Duodenal mucosa (tissue), 2 donors: Measurements from ENCODE around the gene AKAP6.

Experiments
- H3K27ac ChIP-seq: one replicate; pipeline ENCODE4 v1.7.0; 2013; ENCODE audit warnings: low read depth, low read length
- H3K27me3 ChIP-seq, 2 donors: one replicate each; pipeline ENCODE4 v1.7.0; 2013; ENCODE audit warnings: low read length in 2 of 2, control low read depth in 1 of 2; ENCODE audit not compliant: insufficient read depth in 2 of 2, control insufficient read depth in 1 of 2
- H3K36me3 ChIP-seq, 2 donors: one replicate each; pipeline ENCODE4 v1.7.0; 2013; ENCODE audit warnings: low read length in 2 of 2, control low read depth in 1 of 2; ENCODE audit not compliant: insufficient read depth in 2 of 2, control insufficient read depth in 1 of 2
- H3K4me1 ChIP-seq, 2 donors: one replicate each; pipeline ENCODE4 v1.7.0; 2013; ENCODE audit warnings: low read length in 2 of 2, control low read depth in 1 of 2; ENCODE audit not compliant: insufficient read depth in 2 of 2, control insufficient read depth in 1 of 2
- H3K4me3 ChIP-seq, 2 donors: one replicate each; pipeline ENCODE4 v1.7.0; 2013; ENCODE audit warnings: low read length in 2 of 2, low read depth in 1 of 2
- H3K9ac ChIP-seq, 2 donors: one replicate each; pipeline ENCODE4 v1.7.0; 2013; ENCODE audit warnings: low read length in 2 of 2, low read depth in 1 of 2
- H3K9me3 ChIP-seq, 2 donors: one replicate each; pipeline ENCODE4 v1.7.0; 2013; ENCODE audit warnings: low read length in 2 of 2, control low read depth in 1 of 2; ENCODE audit not compliant: control insufficient read depth in 1 of 2

AKAP6 gene

GRCh38 chr14:32350020-32350419 is 20.9 kb downstream of the AKAP6 start:
- Histone ChIP-seq H3K27ac (no peak overlapping the region), H3K36me3 (no peaks in the 10 kb centered on the region), H3K4me1 (no peaks in the 10 kb centered on the region), H3K27me3 (no peaks in the 10 kb centered on the region), H3K9ac (no peak overlapping the region), H3K4me3 (no peak overlapping the region), H3K9me3 (no peaks in the 10 kb centered on the region)

- Histone ChIP-seq H3K36me3 (no peaks in the 10 kb centered on the region), H3K27me3 (no peaks in the 10 kb centered on the region), H3K27ac (no peak overlapping the region), H3K9me3 (no peaks in the 10 kb centered on the region), H3K4me3 (no peak overlapping the region), H3K9ac (no peak overlapping the region), H3K4me1 (no peaks in the 10 kb centered on the region)
These were observed 23.5 kb downstream of the AKAP6 start for GRCh38 chr14:32352631-32353030.

GRCh38 chr14:32354716-32355115 is 25.6 kb downstream of the AKAP6 start:
- H3K9me3 ChIP-seq = no peaks in the 10 kb centered on the region
- no peak overlapping the region for H3K9ac ChIP-seq
- H3K27ac ChIP-seq = no peak overlapping the region
- H3K36me3 ChIP-seq = no peaks in the 10 kb centered on the region
- H3K4me1 ChIP-seq = no peaks in the 10 kb centered on the region
- no peak overlapping the region for H3K4me3 ChIP-seq
- no peaks in the 10 kb centered on the region for H3K27me3 ChIP-seq

- Histone ChIP-seq H3K9me3 (no peaks in the 10 kb centered on the region), H3K9ac (no peak overlapping the region), H3K4me1 (no peaks in the 10 kb centered on the region), H3K27ac (no peak overlapping the region), H3K36me3 (no peaks in the 10 kb centered on the region), H3K27me3 (no peaks in the 10 kb centered on the region), H3K4me3 (no peak overlapping the region)
These were observed 29.7 kb downstream of the AKAP6 start for GRCh38 chr14:32358781-32359180.

- H3K36me3 ChIP-seq = no peaks in the 10 kb centered on the region
- no peaks in the 10 kb centered on the region for H3K9me3 ChIP-seq
- H3K4me3 ChIP-seq = no peak overlapping the region
- no peak overlapping the region for H3K27ac ChIP-seq
- no peaks in the 10 kb centered on the region for H3K27me3 ChIP-seq
- no peaks in the 10 kb centered on the region for H3K4me1 ChIP-seq
- no peak overlapping the region for H3K9ac ChIP-seq
These were observed 32.6 kb downstream of the AKAP6 start for GRCh38 chr14:32361674-32362073.

- Histone ChIP-seq H3K9me3 (no peaks in the 10 kb centered on the region), H3K27me3 (no peaks in the 10 kb centered on the region), H3K4me1 (no peaks in the 10 kb centered on the region), H3K9ac (no peak overlapping the region), H3K27ac (no peak overlapping the region), H3K36me3 (no peaks in the 10 kb centered on the region), H3K4me3 (no peak overlapping the region)
These were observed 34.7 kb downstream of the AKAP6 start for GRCh38 chr14:32363761-32364160.

GRCh38 chr14:32364941-32365340 is 35.8 kb downstream of the AKAP6 start:
- no peaks in the 10 kb centered on the region for H3K9me3 ChIP-seq
- no peaks in the 10 kb centered on the region for H3K36me3 ChIP-seq
- H3K4me3 ChIP-seq = no peak overlapping the region
- H3K27me3 ChIP-seq = no peaks in the 10 kb centered on the region
- H3K27ac ChIP-seq = no peak overlapping the region
- H3K4me1 ChIP-seq = no peaks in the 10 kb centered on the region
- no peak overlapping the region for H3K9ac ChIP-seq

GRCh38 chr14:32366256-32366879 is 37.3 kb downstream of the AKAP6 start:
- Histone ChIP-seq H3K4me3 (no peak overlapping the region), H3K27ac (no peak overlapping the region)

GRCh38 chr14:32366986-32367385 is 37.9 kb downstream of the AKAP6 start:
- Histone ChIP-seq H3K4me1 (no peaks in the 10 kb centered on the region), H3K9ac (no peak overlapping the region), H3K27ac (no peak overlapping the region)

More at GRCh38 chr14:32366256-32366879, 37.3 kb downstream of the AKAP6 start:
- H3K9me3 ChIP-seq = no peaks in the 10 kb centered on the region
- H3K27me3 ChIP-seq = no peaks in the 10 kb centered on the region
- no peak overlapping the region for H3K9ac ChIP-seq
- no peaks in the 10 kb centered on the region for H3K4me1 ChIP-seq
- no peaks in the 10 kb centered on the region for H3K36me3 ChIP-seq

GRCh38 chr14:32367516-32367915 is 38.4 kb downstream of the AKAP6 start:
- no peak overlapping the region for H3K27ac ChIP-seq

More at GRCh38 chr14:32366986-32367385, 37.9 kb downstream of the AKAP6 start:
- no peaks in the 10 kb centered on the region for H3K27me3 ChIP-seq
- H3K36me3 ChIP-seq = no peaks in the 10 kb centered on the region
- no peak overlapping the region for H3K4me3 ChIP-seq
- no peaks in the 10 kb centered on the region for H3K9me3 ChIP-seq

GRCh38 chr14:32368107-32368506 is 39.0 kb downstream of the AKAP6 start:
- H3K36me3 ChIP-seq = no peaks in the 10 kb centered on the region
- H3K27me3 ChIP-seq = no peaks in the 10 kb centered on the region
- H3K4me1 ChIP-seq = no peaks in the 10 kb centered on the region
- H3K4me3 ChIP-seq = no peak overlapping the region
- H3K9me3 ChIP-seq = no peaks in the 10 kb centered on the region
- H3K27ac ChIP-seq = no peak overlapping the region
- H3K9ac ChIP-seq = no peak overlapping the region

More at GRCh38 chr14:32367516-32367915, 38.4 kb downstream of the AKAP6 start:
- Histone ChIP-seq H3K27me3 (no peaks in the 10 kb centered on the region), H3K4me3 (no peak overlapping the region), H3K9ac (no peak overlapping the region), H3K4me1 (no peaks in the 10 kb centered on the region), H3K9me3 (no peaks in the 10 kb centered on the region), H3K36me3 (no peaks in the 10 kb centered on the region)
